Liver (tissue), 9 donors: ENCODE measurements around the gene STXBP1. TPM values are rescaled to one million over a fixed set of nuclear protein-coding genes. Genes with fewer than 3 reads are reported as not detected.

Experiments used
- DNase-seq: peaks from one replicate; pipeline ENCODE4 v3.0.0-alpha.2; 2017; ENCODE audit warnings: low spot score
- H3K27ac ChIP-seq, 2 donors: one replicate each; pipeline ENCODE4 v1.7.0; 2013; ENCODE audit warnings: inconsistent platforms in 2 of 2, low read length in 2 of 2, control low read depth in 1 of 2, low read depth in 1 of 2, mild to moderate bottlenecking in 1 of 2
- H3K27me3 ChIP-seq, 4 donors: one replicate each; pipeline versions ENCODE4 v1.6.1 to v1.7.0; 2013; ENCODE audit warnings: low read length in 3 of 4, inconsistent platforms in 1 of 4, mild to moderate bottlenecking in 1 of 4, moderate library complexity in 1 of 4; ENCODE audit not compliant: control insufficient read depth in 4 of 4, insufficient read depth in 4 of 4
- H3K36me3 ChIP-seq, 4 donors: one replicate each; pipeline versions ENCODE4 v1.6.1 to v1.7.0; 2013; ENCODE audit warnings: low read length in 3 of 4, mild to moderate bottlenecking in 3 of 4, low read depth in 1 of 4, moderate library complexity in 1 of 4; ENCODE audit not compliant: control insufficient read depth in 4 of 4, insufficient read depth in 3 of 4
- H3K4me1 ChIP-seq, 4 donors: one replicate each; pipeline versions ENCODE4 v1.6.1 to v1.7.0; 2013; ENCODE audit warnings: low read length in 3 of 4, mild to moderate bottlenecking in 3 of 4, moderate library complexity in 1 of 4; ENCODE audit not compliant: control insufficient read depth in 4 of 4, insufficient read depth in 4 of 4
- H3K4me3 ChIP-seq, 3 donors: one replicate each; pipeline versions ENCODE4 v1.6.1 to v1.7.0; 2013; ENCODE audit warnings: low read length in 3 of 3, control low read depth in 1 of 3, low read depth in 1 of 3, mild to moderate bottlenecking in 1 of 3
- H3K9ac ChIP-seq, 2 donors: one replicate each; pipeline ENCODE4 v1.7.0; 2013; ENCODE audit warnings: low read length in 2 of 2, mild to moderate bottlenecking in 2 of 2, moderate library complexity in 2 of 2, control low read depth in 1 of 2, low read depth in 1 of 2
- H3K9me3 ChIP-seq, 4 donors: one replicate each; pipeline versions ENCODE4 v1.6.1 to v1.7.0; 2013; ENCODE audit warnings: low read length in 3 of 4; ENCODE audit not compliant: control insufficient read depth in 4 of 4
- FOXA1 ChIP-seq: IDR thresholded peaks from 2 replicates; pipeline ENCODE4 v1.6.1; 2016; ENCODE audit warnings: antibody characterized with exemption
- FOXA2 ChIP-seq: IDR thresholded peaks from 2 replicates; pipeline ENCODE4 v1.6.1; 2016; ENCODE audit warnings: antibody characterized with exemption
- GABPA ChIP-seq, 2 donors: IDR thresholded peaks in 1 of 2; conservative IDR thresholded peaks in 1 of 2; 2 replicates each; pipeline ENCODE4 v1.6.1; 2016; ENCODE audit warnings: antibody characterized with exemption in 2 of 2, mild to moderate bottlenecking in 1 of 2, moderate library complexity in 1 of 2
- HNF4A ChIP-seq, 2 donors: conservative IDR thresholded peaks; 2 replicates each; pipeline ENCODE4 v1.6.1; 2016; ENCODE audit warnings: antibody characterized with exemption in 2 of 2, mild to moderate bottlenecking in 2 of 2
- HNF4G ChIP-seq: IDR thresholded peaks from 2 replicates; pipeline ENCODE4 v1.6.1; 2016; ENCODE audit warnings: antibody characterized with exemption
- JUND ChIP-seq, 2 donors: IDR thresholded peaks; 2 replicates each; pipeline ENCODE4 v1.6.1; 2016; ENCODE audit warnings: antibody characterized with exemption in 2 of 2
- MAX ChIP-seq: IDR thresholded peaks from 2 replicates; pipeline ENCODE4 v1.6.1; 2016; ENCODE audit warnings: antibody characterized with exemption
- NR2F2 ChIP-seq: IDR thresholded peaks from 2 replicates; pipeline ENCODE4 v1.6.1; 2016; ENCODE audit warnings: antibody characterized with exemption
- RAD21 ChIP-seq, 2 donors: IDR thresholded peaks; 2 replicates each; pipeline ENCODE4 v1.6.1; 2016; ENCODE audit warnings: antibody characterized with exemption in 2 of 2, mild to moderate bottlenecking in 2 of 2
- REST ChIP-seq: IDR thresholded peaks from 2 replicates; pipeline ENCODE4 v1.6.1; 2016; ENCODE audit warnings: antibody characterized with exemption, mild to moderate bottlenecking
- RXRA ChIP-seq, 2 donors: IDR thresholded peaks; 2 replicates each; pipeline ENCODE4 v1.6.1; 2017 to 2018; ENCODE audit warnings: antibody characterized with exemption in 2 of 2, mild to moderate bottlenecking in 1 of 2
- SP1 ChIP-seq: IDR thresholded peaks from 2 replicates; pipeline ENCODE4 v1.6.1; 2018; ENCODE audit warnings: antibody characterized with exemption, mild to moderate bottlenecking
- TAF1 ChIP-seq: conservative IDR thresholded peaks from 2 replicates; pipeline ENCODE4 v1.6.1; 2016; ENCODE audit warnings: antibody characterized with exemption, mild to moderate bottlenecking
- WGBS: extraction: QIAGEN DNeasy Blood & Tissue Kit; methylation state at CpG from one replicate; pipeline ENCODE4 v1.1.7; 2013; 5-methylcytosine and 5-hydroxymethylcytosine counted together
- polyA plus RNA-seq, 2 donors: library from polyadenylated mRNA; stranded (reverse) in 1 of 2; unstranded in 1 of 2; fragments of 200-250 nt in 1 of 2; fragments of >200 nt in 1 of 2; fragmentation: Nextera tagmentation in 1 of 2; extraction: Ambion mirVana in 1 of 2; gene quantifications; one replicate each; pipeline versions ENCODE4 v1.2.1 to v1.2.3, GENCODE V29; 2013 to 2015
- total RNA-seq, 2 donors: library from RNA; depleted of rRNA; stranded (reverse); fragments of >200 nt; gene quantifications; one replicate each; pipeline ENCODE4 v1.2.3, GENCODE V29; 2014
- TF ChIP-seq, protein P1 (sequence below): fragments of 150-350 bp; IDR thresholded peaks from 2 replicates; pipeline ENCODE4 v1.5.1; 2017; ENCODE audit warnings: improper control_type of control experiment, low read depth, low read length; ENCODE audit not compliant: missing input control
- TF ChIP-seq, protein P2 (sequence below): IDR thresholded peaks from 2 replicates; pipeline ENCODE4 v1.6.1; 2016; ENCODE audit warnings: antibody characterized with exemption
- TF ChIP-seq, protein P3 (sequence below): IDR thresholded peaks from 2 replicates; pipeline ENCODE4 v1.6.1; 2016; ENCODE audit warnings: antibody characterized with exemption
- donor health status: healthy.
- donor health status: healthy.
- donor health status: healthy.
- donor health status: healthy.
- donor health status: healthy.

STXBP1 gene
- total and polyA plus RNA-seq, 4 donors = 1.7 to 4.6 (median 2.3) TPM

DNA sequence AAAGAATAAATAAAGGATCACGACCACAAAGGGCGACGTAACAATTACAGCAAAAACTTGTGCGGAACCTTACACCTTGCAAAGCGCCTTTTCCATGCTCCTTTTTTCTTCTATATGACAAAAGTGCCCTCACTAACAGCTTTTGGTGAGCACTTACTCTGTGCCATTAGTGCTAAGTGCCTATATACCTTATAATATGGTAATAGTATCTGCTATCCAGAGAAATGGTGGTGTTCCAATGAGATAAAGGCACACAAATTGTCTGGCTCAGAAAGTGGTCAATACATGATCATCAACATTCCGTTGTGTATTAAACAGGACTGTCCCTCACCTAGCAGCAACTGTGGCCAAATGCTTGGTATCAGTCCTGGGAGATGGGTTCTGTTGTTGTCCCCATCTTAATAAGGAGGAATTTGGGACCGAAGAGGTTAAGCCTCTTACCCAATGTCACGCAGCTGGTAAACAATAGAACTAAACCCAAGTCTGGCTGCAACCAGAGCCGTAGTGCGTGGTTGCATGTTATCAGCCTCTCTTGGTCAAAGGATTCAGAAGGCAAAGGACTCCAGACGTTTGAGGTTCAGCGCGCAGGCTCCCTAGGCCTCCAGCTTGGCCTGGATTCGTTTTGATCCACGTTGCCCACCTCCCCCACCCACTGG is 123.6 kb downstream of the STXBP1 start:
- Histone ChIP-seq H3K27me3 (no peaks in the 10 kb centered on the region), H3K4me1 (peaks cover 0 to 9% (median 7%) of the 10 kb centered on the region in 4 donors), H3K27ac (no peak overlapping the region), H3K4me3 (no peak overlapping the region), H3K9me3 (no peaks in the 10 kb centered on the region), H3K36me3 (peaks cover 0 to 4% (median 2%) of the 10 kb centered on the region in 4 donors), H3K9ac (no peak overlapping the region)
- DNase-seq = no peak
- WGBS = 21% methylated on average over 15 of the region's 15 CpGs
- no peak for TF ChIP-seq JUND (IDR thresholded peaks at IDR 0.05)
- TF ChIP-seq TAF1 = no peak
- TF ChIP-seq, protein P1, sequence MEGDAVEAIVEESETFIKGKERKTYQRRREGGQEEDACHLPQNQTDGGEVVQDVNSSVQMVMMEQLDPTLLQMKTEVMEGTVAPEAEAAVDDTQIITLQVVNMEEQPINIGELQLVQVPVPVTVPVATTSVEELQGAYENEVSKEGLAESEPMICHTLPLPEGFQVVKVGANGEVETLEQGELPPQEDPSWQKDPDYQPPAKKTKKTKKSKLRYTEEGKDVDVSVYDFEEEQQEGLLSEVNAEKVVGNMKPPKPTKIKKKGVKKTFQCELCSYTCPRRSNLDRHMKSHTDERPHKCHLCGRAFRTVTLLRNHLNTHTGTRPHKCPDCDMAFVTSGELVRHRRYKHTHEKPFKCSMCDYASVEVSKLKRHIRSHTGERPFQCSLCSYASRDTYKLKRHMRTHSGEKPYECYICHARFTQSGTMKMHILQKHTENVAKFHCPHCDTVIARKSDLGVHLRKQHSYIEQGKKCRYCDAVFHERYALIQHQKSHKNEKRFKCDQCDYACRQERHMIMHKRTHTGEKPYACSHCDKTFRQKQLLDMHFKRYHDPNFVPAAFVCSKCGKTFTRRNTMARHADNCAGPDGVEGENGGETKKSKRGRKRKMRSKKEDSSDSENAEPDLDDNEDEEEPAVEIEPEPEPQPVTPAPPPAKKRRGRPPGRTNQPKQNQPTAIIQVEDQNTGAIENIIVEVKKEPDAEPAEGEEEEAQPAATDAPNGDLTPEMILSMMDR = no peak
- no peak for TF ChIP-seq FOXA2
- TF ChIP-seq, protein P2, sequence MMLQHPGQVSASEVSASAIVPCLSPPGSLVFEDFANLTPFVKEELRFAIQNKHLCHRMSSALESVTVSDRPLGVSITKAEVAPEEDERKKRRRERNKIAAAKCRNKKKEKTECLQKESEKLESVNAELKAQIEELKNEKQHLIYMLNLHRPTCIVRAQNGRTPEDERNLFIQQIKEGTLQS = no peak
- no peak for TF ChIP-seq HNF4G
- TF ChIP-seq, protein P3, sequence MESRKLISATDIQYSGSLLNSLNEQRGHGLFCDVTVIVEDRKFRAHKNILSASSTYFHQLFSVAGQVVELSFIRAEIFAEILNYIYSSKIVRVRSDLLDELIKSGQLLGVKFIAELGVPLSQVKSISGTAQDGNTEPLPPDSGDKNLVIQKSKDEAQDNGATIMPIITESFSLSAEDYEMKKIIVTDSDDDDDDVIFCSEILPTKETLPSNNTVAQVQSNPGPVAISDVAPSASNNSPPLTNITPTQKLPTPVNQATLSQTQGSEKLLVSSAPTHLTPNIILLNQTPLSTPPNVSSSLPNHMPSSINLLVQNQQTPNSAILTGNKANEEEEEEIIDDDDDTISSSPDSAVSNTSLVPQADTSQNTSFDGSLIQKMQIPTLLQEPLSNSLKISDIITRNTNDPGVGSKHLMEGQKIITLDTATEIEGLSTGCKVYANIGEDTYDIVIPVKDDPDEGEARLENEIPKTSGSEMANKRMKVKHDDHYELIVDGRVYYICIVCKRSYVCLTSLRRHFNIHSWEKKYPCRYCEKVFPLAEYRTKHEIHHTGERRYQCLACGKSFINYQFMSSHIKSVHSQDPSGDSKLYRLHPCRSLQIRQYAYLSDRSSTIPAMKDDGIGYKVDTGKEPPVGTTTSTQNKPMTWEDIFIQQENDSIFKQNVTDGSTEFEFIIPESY = no peak
- TF ChIP-seq RAD21 (IDR thresholded peaks at IDR 0.05) = peak in 1 of 2 donors; percentile 10
- no peak for TF ChIP-seq GABPA (IDR thresholded peaks at IDR 0.05 in 1 of 2, conservative IDR thresholded peaks at IDR 0.05 in 1 of 2)
- TF ChIP-seq REST = peak; percentile 8

DNA sequence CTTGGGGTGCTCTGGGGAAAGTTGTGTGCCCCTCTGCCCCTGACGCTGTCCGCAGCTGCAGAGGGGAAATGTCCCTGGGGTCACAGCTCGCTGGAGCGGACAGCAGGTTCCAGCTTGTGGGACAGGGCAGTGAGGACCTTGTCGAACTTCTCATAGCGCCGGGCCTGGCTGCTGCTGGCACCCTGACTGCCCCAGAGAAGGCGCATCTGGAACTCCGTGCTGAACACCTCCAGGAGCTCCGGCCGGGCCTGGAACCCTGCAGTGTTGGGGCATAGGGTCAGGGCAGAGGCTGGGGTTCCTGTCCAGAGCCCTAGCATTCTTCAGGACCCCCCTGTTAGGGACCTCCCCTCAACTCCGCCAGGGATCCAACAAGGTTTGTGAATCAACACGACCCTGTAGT is 126.6 kb downstream of the STXBP1 start:
- DNase-seq = no peak
- WGBS = 83% methylated on average over 13 of the region's 13 CpGs
- Histone ChIP-seq H3K27ac (no peak overlapping the region), H3K27me3 (no peaks in the 10 kb centered on the region), H3K4me1 (peaks cover 0 to 9% (median 7%) of the 10 kb centered on the region in 4 donors), H3K36me3 (peaks cover 0 to 2% (median 0%) of the 10 kb centered on the region in 4 donors), H3K4me3 (no peak overlapping the region), H3K9ac (no peak overlapping the region), H3K9me3 (no peaks in the 10 kb centered on the region)
- TF ChIP-seq JUND (IDR thresholded peaks at IDR 0.05) (no peak), MAX (no peak), SP1 (no peak), HNF4G (no peak), TAF1 (no peak), HNF4A (conservative IDR thresholded peaks at IDR 0.05) (no peak), REST (no peak), RXRA (IDR thresholded peaks at IDR 0.05) (no peak), FOXA1 (no peak), RAD21 (IDR thresholded peaks at IDR 0.05) (no peak), FOXA2 (no peak), NR2F2 (no peak)
- TF ChIP-seq, protein P1 = no peak
